ENCODE measurements around the gene HMX1. TPM values are rescaled to one million over a fixed set of nuclear protein-coding genes. Genes with fewer than 3 reads are reported as not detected.

HMX1 gene
- total and polyA plus RNA-seq, 9 donors = not detected

- 72 to 73% (median 72%) methylated on average over 4 of the region's 4 CpGs for WGBS, 3 donors
- TF ChIP-seq EP300 (IDR thresholded peaks at IDR 0.05) (no peak), POLR2A (IDR thresholded peaks at IDR 0.05) (no peak), CTCF (IDR thresholded peaks at IDR 0.05) (no peak)
- intact Hi-C loops (cut with DNase I) = no loop called here
- H3K4me1 ChIP-seq (ENCODE audit: insufficient read depth) = no peaks in the 10 kb centered on the region
- no peaks in the 10 kb centered on the region for H3K27me3 ChIP-seq
- no peaks in the 10 kb centered on the region for H3K36me3 ChIP-seq
- no peak overlapping the region for H3K27ac ChIP-seq
- H3K4me3 ChIP-seq = no peak overlapping the region
- H3K9me3 ChIP-seq = no peaks in the 10 kb centered on the region
- DNase-seq = peak in 1 of 5 donors; percentile 1
Observed at GRCh38 chr4:8828869-8829268, 42.8 kb downstream of the HMX1 start.

- Histone ChIP-seq H3K4me1 (ENCODE audit: insufficient read depth) (no peaks in the 10 kb centered on the region), H3K36me3 (no peaks in the 10 kb centered on the region), H3K27me3 (no peaks in the 10 kb centered on the region), H3K4me3 (no peak overlapping the region), H3K27ac (no peak overlapping the region), H3K9me3 (no peaks in the 10 kb centered on the region)
- intact Hi-C loops (cut with DNase I) = no loop called here
- WGBS, 3 donors = 73 to 76% (median 74%) methylated on average over 21 of the region's 21 CpGs
- peak in 1 of 5 donors; percentile 7 for DNase-seq
- TF ChIP-seq POLR2A (IDR thresholded peaks at IDR 0.05) = no peak
- no peak for TF ChIP-seq EP300 (IDR thresholded peaks at IDR 0.05)
- no peak for TF ChIP-seq CTCF (IDR thresholded peaks at IDR 0.05)
Observed at GRCh38 chr4:8821151-8821950, 50.3 kb downstream of the HMX1 start.

- DNase-seq = peak in 1 of 5 donors; percentile 3
- H3K27me3 ChIP-seq = no peaks in the 10 kb centered on the region
- no peak overlapping the region for H3K4me3 ChIP-seq
Observed at GRCh38 chr4:8820178-8821102, 51.2 kb downstream of the HMX1 start.

More at GRCh38 chr4:8820178-8821102, 51.2 kb downstream of the HMX1 start:
- H3K4me1 ChIP-seq (ENCODE audit: insufficient read depth) = no peaks in the 10 kb centered on the region
- H3K27ac ChIP-seq = no peak overlapping the region
- no peak for TF ChIP-seq POLR2A (IDR thresholded peaks at IDR 0.05)
- TF ChIP-seq CTCF (IDR thresholded peaks at IDR 0.05) = no peak
- TF ChIP-seq EP300 (IDR thresholded peaks at IDR 0.05) = no peak
- WGBS, 3 donors = 83 to 86% (median 83%) methylated on average over 23 to 30 of the region's 30 CpGs
- no peaks in the 10 kb centered on the region for H3K36me3 ChIP-seq
- intact Hi-C loops (cut with DNase I) = no loop called here
- no peaks in the 10 kb centered on the region for H3K9me3 ChIP-seq
